GM12865 (cell line): Measurements from ENCODE around the gene DENND5A.
"Not testable (repeated sequence)": the region's sequence is repeated elsewhere in the genome, so short reads cannot be mapped to it uniquely, and the experiment has no call there.

Experiments
- DNase-seq: peaks from one replicate; pipeline ENCODE4 v3.0.0; 2010; ENCODE audit warnings: low read depth
- H3K4me3 ChIP-seq: 2 replicates; pipeline ENCODE4 v1.5.1; 2011; ENCODE audit warnings: mild to moderate bottlenecking, low read depth, low read length, control low read depth
- TF ChIP-seq, protein P1 (sequence below): IDR thresholded peaks from 2 replicates; pipeline ENCODE4 v1.5.1; 2011; ENCODE audit warnings: low read length, control low read depth, low read depth, inconsistent platforms; ENCODE audit not compliant: insufficient read depth; ENCODE audit errors: missing control alignments

DENND5A gene

DNA sequence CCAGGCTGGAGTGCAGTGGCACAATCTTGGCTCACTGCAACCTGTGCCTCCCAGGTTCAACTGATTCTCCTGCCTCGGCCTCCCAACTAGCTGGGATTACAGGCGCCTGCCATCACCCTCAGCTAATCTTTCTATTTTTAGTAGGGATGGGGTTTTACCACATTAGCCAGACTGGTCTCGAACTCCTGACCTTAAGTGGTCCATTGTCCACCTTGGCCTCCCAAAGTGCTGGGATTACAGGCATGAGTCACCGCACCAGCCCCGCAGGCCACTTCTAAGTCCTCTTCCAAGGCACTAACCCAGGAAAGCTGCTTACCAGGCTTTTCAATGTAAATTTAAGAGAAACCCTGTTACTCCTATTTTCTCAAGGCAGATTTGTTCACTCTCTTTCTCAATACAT lies 50.4 kb downstream of the DENND5A start:
- TF ChIP-seq, protein P1, sequence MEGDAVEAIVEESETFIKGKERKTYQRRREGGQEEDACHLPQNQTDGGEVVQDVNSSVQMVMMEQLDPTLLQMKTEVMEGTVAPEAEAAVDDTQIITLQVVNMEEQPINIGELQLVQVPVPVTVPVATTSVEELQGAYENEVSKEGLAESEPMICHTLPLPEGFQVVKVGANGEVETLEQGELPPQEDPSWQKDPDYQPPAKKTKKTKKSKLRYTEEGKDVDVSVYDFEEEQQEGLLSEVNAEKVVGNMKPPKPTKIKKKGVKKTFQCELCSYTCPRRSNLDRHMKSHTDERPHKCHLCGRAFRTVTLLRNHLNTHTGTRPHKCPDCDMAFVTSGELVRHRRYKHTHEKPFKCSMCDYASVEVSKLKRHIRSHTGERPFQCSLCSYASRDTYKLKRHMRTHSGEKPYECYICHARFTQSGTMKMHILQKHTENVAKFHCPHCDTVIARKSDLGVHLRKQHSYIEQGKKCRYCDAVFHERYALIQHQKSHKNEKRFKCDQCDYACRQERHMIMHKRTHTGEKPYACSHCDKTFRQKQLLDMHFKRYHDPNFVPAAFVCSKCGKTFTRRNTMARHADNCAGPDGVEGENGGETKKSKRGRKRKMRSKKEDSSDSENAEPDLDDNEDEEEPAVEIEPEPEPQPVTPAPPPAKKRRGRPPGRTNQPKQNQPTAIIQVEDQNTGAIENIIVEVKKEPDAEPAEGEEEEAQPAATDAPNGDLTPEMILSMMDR, result no peak
- no peak overlapping the region for H3K4me3 ChIP-seq
- DNase-seq, result no peak

DNA sequence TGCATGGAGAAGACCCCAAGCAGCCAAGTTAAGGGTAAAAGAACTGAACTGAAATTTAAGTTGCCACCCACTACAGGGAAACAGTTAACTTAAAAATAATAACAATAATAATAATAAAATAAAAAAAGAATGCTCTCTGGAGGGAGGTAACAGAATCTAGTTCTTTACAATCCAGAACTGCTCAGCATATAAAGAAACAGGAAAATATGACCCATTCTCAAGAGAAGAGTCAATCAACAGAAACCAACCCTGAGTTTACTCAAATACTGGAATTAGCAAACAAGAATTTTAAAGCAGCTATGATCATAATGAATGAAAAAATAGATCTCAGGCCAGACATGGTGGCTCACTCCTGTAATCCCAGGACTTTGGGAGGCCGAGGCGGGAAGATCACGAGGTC lies 53.8 kb downstream of the DENND5A start:
- TF ChIP-seq, protein P1, result no peak
- peak; percentile 35 for DNase-seq
- no peak overlapping the region for H3K4me3 ChIP-seq

DNA sequence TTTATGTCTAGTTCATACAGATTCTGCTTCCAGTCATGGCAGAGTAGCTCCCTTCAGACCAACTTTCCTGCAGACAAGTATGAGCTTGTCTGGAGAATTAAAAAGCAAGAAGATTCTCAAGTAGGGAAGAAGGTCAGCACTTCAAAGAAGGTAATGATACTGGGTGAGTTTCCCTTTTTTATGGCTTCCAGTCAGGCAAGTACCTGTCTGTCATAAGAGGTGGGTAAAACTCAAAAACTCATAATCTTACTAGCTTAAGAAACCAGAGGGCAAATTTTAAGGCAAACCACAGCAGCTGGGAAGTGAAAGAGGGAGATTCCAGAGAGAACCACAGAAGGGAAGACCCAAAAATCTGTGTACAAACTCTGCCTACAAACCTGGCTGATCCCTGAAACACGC lies 54.2 kb downstream of the DENND5A start:
- no peak overlapping the region for H3K4me3 ChIP-seq
- TF ChIP-seq, protein P1, result no peak
- peak; percentile 81 for DNase-seq

DNA sequence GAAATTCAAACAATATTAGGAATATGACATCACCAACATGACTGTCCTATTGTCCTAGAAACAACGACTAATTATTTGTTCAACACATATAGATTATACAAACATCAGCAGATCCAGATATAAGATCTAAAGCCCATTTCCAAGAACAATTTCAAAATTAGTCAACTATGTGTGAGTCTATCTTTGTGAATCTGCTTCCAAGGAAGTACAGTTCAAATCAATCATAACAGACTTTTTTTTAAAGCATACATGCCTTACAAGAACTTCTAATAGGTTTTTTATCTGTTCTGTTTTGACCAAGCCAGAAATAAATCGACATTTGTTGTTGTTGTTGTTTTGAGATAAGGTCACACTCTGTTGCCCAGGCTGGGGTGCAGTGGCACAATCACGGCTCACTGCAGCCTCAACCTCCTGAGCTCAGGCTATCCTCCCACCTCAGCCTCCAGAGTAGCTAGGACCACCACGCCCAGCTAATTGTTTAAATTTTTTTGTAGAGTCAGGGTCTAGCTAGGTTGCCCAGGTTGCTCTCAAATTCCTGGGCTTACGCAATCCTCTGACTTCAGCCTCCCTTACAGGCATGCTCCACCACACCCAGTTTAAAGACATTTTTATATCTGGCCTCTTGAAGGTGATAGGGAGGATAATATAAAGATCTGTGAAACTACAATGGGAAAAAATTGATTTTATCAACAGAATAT lies 54.8 kb downstream of the DENND5A start:
- TF ChIP-seq, protein P1, result no peak
- no peak overlapping the region for H3K4me3 ChIP-seq
- DNase-seq, result no peak

DNA sequence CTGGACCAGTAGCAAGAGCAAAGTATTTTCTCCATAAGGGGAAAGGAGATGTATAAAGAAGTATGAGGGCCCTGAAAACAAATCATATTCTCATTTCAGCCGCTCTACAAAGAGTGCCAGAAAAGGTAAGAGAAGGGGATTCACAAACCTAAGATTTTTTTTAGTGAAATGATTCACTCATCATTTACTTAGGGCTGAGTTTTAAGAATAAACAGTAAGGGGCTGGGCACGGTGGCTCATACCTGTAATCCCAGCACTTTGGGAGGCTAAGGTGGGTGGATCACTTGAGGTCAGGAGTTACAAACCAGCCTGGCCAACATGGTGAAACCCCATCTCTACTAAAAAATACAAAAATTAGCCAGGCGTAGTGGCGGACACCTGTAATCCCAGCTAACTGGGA lies 55.5 kb downstream of the DENND5A start:
- peak; percentile 47 for DNase-seq
- H3K4me3 ChIP-seq, result not testable (repeated sequence)

DNA sequence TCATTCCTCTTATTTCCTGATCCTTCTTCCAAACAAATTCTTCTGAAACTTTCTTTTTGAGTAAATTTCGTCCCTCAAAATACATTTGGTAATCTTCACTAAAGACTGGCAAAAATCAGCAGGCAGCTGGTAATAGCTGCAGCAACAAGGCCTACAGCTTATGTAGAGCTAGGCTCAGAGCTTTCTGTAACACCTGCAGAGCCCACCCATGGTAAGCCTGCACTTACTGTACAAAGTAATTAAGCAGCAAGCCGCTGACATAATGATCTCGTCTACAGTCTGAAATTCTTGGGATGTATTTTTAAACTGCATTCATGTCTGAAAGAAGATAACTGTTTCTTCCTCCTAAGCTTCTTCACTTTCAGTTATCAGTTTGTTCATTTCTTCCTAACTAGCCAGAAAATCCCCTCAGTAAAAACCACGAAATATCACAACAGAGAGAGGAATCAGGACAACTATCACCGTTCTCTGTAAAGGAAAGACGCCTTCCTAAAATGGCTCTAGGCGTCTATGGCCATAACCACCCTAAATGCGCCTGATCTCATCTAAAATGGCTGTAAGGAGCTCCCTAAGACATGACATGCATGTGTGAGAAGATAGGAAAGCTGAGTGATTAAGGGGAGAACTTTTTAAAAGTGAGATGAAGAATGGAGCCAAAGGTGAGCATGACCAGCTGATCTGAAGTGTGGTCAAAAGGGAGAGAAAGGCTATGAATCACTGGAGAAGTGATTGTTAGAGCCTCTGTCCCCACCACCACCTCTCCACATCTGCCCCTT lies 56.2 kb downstream of the DENND5A start:
- peak overlapping the region; percentile 36 for H3K4me3 ChIP-seq
- TF ChIP-seq, protein P1, result no peak
- peak; percentile 60 for DNase-seq

DNA sequence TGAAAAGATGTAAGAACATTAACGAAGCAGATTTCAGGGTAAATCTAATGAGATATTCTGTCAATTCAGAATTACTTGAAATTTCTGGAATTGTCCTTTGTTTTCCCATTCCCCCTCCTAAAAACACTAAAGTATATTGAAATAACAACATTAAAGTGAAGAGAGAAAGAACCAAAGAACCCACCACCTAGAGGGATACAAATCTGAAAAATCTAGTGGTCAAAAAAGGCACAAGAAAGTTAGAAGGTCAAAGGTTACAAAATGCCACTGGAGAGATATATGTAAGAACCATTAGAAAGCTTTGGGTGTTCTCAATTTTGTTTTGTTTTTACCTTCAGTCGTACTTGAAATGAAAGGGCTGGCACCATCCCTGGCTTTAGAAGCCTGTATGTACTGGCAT lies 57.9 kb downstream of the DENND5A start:
- TF ChIP-seq, protein P1, result no peak
- no peak for DNase-seq

More for the DNA sequence above, 57.9 kb downstream of the DENND5A start:
- H3K4me3 ChIP-seq, result no peak overlapping the region
